ENCODE results near the gene TMEM72. TPM values are rescaled to one million over a fixed set of nuclear protein-coding genes. Genes with fewer than 3 reads are reported as not detected.

TMEM72 gene
- total and polyA plus RNA-seq, 2 experiments from 2014 or later: 1.3 to 2.3 TPM

DNA sequence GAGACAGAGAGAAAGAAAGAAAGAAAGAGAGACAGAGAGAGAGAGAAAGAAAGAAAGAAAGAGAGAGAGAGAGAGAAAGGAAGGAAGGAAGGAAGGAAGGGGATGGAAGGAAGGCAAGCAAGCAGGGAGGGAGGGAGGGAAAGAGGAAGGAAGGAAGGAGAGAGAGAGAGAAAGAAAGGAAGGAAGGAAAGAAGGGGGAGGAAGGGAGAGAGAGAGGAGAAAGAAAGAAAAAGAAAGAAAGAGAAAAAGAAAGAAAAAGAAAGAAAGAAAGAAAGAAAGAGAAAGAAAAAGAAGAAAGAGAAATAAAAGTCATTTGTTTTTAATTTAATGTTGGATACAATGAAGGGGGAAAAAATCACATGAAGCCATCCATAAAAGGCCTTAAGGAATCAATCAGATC lies 43.8 kb downstream of the TMEM72 start:
- no peak overlapping the region for H3K4me3 ChIP-seq
- H3K27ac ChIP-seq: no peak overlapping the region
- no peaks in the 10 kb centered on the region for H3K9me3 ChIP-seq (ENCODE audit: low read depth)
- no peaks in the 10 kb centered on the region for H3K36me3 ChIP-seq
- no peak for DNase-seq (ENCODE audit: low read depth in 1 of 2, low spot score in 1 of 2)
- TF ChIP-seq, protein P1, sequence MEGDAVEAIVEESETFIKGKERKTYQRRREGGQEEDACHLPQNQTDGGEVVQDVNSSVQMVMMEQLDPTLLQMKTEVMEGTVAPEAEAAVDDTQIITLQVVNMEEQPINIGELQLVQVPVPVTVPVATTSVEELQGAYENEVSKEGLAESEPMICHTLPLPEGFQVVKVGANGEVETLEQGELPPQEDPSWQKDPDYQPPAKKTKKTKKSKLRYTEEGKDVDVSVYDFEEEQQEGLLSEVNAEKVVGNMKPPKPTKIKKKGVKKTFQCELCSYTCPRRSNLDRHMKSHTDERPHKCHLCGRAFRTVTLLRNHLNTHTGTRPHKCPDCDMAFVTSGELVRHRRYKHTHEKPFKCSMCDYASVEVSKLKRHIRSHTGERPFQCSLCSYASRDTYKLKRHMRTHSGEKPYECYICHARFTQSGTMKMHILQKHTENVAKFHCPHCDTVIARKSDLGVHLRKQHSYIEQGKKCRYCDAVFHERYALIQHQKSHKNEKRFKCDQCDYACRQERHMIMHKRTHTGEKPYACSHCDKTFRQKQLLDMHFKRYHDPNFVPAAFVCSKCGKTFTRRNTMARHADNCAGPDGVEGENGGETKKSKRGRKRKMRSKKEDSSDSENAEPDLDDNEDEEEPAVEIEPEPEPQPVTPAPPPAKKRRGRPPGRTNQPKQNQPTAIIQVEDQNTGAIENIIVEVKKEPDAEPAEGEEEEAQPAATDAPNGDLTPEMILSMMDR (IDR thresholded peaks at IDR 0.05; ENCODE audit: low read depth, low read length): no peak
- peaks cover 37% of the 10 kb centered on the region for H3K4me1 ChIP-seq (ENCODE audit: low read depth)
- H3K27me3 ChIP-seq: no peaks in the 10 kb centered on the region

DNA sequence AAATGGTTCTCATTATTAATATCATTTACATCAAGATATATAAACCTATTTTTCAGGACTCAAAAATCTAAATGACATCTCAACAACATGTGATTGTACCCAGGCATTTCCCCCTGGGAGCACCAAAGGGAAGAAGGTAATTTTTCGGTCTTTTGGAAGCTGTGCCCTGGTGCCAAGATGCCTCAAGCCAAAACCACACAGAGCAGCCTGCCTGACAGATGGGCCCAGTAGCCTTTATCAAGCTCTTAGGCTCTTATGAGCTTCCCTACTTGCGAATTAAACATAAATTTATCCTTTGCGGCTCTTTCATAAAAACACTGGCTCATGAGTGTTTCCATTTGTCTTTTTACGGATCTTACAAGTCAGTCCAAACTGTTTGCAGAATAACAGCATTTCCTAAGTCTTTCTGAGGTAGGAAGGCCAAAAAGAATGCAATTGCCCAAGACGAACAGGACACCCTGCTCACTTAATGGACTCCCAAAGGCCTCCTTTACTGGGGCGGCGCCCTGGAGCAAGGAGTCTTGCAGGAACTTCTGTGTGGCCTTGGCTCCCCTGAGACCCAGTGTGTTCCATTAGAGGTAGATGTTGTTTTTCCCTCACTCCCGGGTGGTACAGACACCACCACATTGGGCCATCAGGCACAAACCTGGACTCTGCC lies 44.4 kb downstream of the TMEM72 start:
- no peaks in the 10 kb centered on the region for H3K27me3 ChIP-seq
- TF ChIP-seq, protein P1 (IDR thresholded peaks at IDR 0.05; ENCODE audit: low read depth, low read length): no peak
- H3K4me1 ChIP-seq (ENCODE audit: low read depth): peaks cover 37% of the 10 kb centered on the region
- H3K4me3 ChIP-seq: no peak overlapping the region
- DNase-seq (ENCODE audit: low read depth in 1 of 2, low spot score in 1 of 2): no peak
- no peaks in the 10 kb centered on the region for H3K9me3 ChIP-seq (ENCODE audit: low read depth)
- H3K36me3 ChIP-seq: no peaks in the 10 kb centered on the region
- H3K27ac ChIP-seq: no peak overlapping the region

DNA sequence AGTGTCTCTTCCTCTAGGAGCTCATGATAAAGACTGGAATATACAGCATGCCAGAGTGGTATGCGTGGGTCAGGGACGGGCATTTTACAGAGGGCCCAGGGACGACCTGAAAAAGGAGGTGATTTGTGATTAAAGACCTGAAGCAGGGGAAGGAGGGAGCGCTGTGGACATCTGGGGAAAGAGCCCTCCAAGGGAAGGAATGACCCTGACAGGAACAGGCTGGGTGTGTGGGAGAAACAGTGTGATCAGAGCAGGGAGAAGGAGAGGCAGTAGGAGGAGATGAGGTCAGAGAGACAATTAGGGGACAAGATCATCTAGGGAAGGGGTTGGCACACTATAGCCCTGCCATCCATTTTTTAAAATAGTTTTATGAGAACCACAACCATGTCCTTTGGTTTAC lies 45.1 kb downstream of the TMEM72 start:
- Histone ChIP-seq H3K4me1 (ENCODE audit: low read depth) (peaks cover 43% of the 10 kb centered on the region), H3K27me3 (no peaks in the 10 kb centered on the region), H3K36me3 (no peaks in the 10 kb centered on the region), H3K9me3 (ENCODE audit: low read depth) (no peaks in the 10 kb centered on the region), H3K27ac (no peak overlapping the region), H3K4me3 (no peak overlapping the region)
- DNase-seq (ENCODE audit: low read depth in 1 of 2, low spot score in 1 of 2): no peak
- TF ChIP-seq, protein P1 (IDR thresholded peaks at IDR 0.05; ENCODE audit: low read depth, low read length): no peak

DNA sequence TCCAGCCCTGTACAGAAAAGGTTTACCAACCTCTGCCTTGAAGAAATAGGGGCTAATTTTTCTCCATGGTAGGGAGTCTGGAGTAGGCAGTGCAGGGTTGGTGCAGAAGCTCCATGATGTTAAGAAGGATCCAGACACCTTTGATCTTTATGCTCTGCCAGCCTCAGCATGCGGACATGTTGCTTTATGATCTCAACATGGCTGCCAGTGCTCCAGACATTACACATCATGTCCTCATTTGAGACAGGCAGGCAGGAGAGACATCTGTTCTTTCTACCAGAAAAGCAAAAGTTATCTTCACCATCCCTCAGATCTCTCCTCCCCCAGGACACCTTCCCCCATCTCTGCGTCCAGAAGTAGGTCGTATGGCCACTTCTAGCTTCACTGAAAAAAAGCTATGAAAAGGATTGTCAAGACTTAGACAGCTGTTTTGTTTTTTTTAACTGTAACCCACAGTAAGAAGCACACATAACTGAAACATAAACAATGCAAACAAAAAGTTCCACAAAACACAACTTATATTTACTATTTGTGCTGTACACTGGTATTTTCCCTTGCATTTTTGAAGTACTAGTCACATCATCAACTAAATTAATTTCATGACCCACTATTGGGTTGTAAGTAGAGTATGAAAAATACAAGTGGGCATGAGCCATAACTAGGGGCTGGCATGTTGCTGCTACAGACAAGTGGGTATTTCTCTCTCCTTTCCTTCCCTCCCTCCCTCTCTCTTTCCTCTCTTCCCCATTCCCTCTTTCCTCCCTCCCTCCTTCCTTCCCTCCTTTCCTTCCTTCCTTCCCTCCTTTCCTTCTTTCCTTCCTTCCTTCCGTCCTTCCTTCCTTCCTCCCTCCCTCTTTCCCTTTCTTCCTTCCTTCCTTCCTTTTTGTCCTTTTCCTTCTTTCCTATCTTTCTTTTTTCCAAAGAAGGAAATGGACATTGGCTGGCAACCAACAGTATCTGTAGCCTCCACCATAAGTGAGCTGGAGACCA lies 45.9 kb downstream of the TMEM72 start:
- Histone ChIP-seq H3K4me3 (no peak overlapping the region), H3K27ac (peak overlapping the region; percentile 94), H3K27me3 (no peaks in the 10 kb centered on the region), H3K9me3 (ENCODE audit: low read depth) (no peaks in the 10 kb centered on the region), H3K36me3 (no peaks in the 10 kb centered on the region), H3K4me1 (ENCODE audit: low read depth) (peaks cover 49% of the 10 kb centered on the region)
- no peak for DNase-seq (ENCODE audit: low read depth in 1 of 2, low spot score in 1 of 2)
- TF ChIP-seq, protein P1 (IDR thresholded peaks at IDR 0.05; ENCODE audit: low read depth, low read length): no peak

DNA sequence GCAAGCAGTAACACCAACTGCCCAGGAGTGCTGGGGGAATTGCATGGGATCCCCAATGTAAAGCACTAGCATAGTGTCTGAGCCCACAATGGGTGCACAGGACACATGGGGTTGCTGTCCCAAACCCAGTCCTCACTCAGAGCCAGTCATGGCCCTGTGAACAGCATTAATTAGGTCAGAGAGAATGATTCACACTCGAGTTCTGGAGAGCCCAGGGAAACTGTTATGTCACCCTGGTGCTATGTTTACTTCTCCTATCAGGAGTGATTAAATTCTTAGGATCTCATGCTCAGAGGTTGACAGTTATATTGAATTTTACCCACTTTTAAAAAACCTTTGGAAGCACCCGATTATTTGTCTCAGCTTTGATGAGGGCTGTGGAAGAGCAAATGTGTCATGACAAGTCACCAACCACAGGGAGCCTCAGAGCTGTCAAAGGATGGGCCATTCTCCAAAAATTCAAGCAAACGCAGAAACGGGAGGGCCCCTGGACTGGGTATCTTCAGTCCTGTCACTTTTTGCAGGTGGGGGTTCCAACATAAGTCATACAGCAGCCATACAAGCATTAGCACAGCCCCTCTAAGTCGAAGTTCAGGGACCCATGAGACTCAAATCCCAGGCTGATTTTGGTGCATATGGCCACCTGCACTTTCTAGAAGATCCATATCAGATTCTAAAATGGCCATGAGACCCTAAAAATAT lies 47.2 kb downstream of the TMEM72 start:
- peak overlapping the region; percentile 94 for H3K27ac ChIP-seq
- peak overlapping the region; percentile 44 for H3K4me3 ChIP-seq
- no peaks in the 10 kb centered on the region for H3K36me3 ChIP-seq
- H3K9me3 ChIP-seq (ENCODE audit: low read depth): no peaks in the 10 kb centered on the region
- TF ChIP-seq, protein P1 (IDR thresholded peaks at IDR 0.05; ENCODE audit: low read depth, low read length): no peak
- no peaks in the 10 kb centered on the region for H3K27me3 ChIP-seq
- H3K4me1 ChIP-seq (ENCODE audit: low read depth): peaks cover 49% of the 10 kb centered on the region
- peak in 1 of 2 donors; percentile 58 for DNase-seq (ENCODE audit: low read depth in 1 of 2, low spot score in 1 of 2)
